Vagina (tissue), 2 donors: ENCODE data around the gene MECP2.

Experiments used
- CTCF ChIP-seq, 3 experiments: fragments of 450-650 bp in 2 of 3; fragments of 200-600 bp in 1 of 3; sonication (generic) in 1 of 3; IDR thresholded peaks; one replicate each; pipeline ENCODE4 v1.5.1; 2017 to 2019; ENCODE audit warnings: antibody characterized with exemption in 3 of 3, mild to moderate bottlenecking in 2 of 3, moderate library complexity in 2 of 3
- POLR2A ChIP-seq, 2 donors: fragments of 450-650 bp; IDR thresholded peaks; one replicate each; pipeline ENCODE4 v1.6.1; 2017; ENCODE audit warnings: antibody characterized with exemption in 2 of 2, mild to moderate bottlenecking in 2 of 2, moderate library complexity in 2 of 2
- POLR2AphosphoS5 ChIP-seq, 2 donors: sonication (generic); formaldehyde crosslinking; IDR thresholded peaks; one replicate each; pipeline ENCODE4 v1.9.0; 2017; ENCODE audit warnings: antibody characterized with exemption in 2 of 2, mild to moderate bottlenecking in 2 of 2, low read depth in 1 of 2; ENCODE audit not compliant: insufficient read depth in 1 of 2

- no peak for TF ChIP-seq CTCF (IDR thresholded peaks at IDR 0.05)
- no peak for TF ChIP-seq POLR2A (IDR thresholded peaks at IDR 0.05)
- TF ChIP-seq POLR2AphosphoS5 (IDR thresholded peaks at IDR 0.05; ENCODE audit: insufficient read depth in 1 of 2, low read depth in 1 of 2), result no peak
Measured at GRCh38 chrX:154072192-154072591, 25.3 kb downstream of the MECP2 start.
